Cerebellar cortex (tissue), 1 donor: ENCODE data around the gene CKS2.

Source experiments
- DNase-seq: peaks from one replicate; pipeline ENCODE4 v3.0.0-alpha.2; 2015; ENCODE audit warnings: low spot score

Gene CKS2

GRCh38 chr9:89350988-89351557, 40.1 kb downstream of the CKS2 start:
- no peak for DNase-seq

- DNase-seq, result peak; percentile 31
Observed at GRCh38 chr9:89351584-89352300, 40.7 kb downstream of the CKS2 start.

GRCh38 chr9:89352451-89352850, 41.5 kb downstream of the CKS2 start:
- DNase-seq, result no peak

- no peak for DNase-seq
Observed at GRCh38 chr9:89352874-89353649, 42.1 kb downstream of the CKS2 start.

- no peak for DNase-seq
Observed at GRCh38 chr9:89353989-89354388, 43.0 kb downstream of the CKS2 start.

- no peak for DNase-seq
Observed at GRCh38 chr9:89354471-89354870, 43.5 kb downstream of the CKS2 start.

GRCh38 chr9:89356782-89357181, 45.8 kb downstream of the CKS2 start:
- DNase-seq, result no peak

- no peak for DNase-seq
Observed at GRCh38 chr9:89357331-89358197, 46.6 kb downstream of the CKS2 start.

- DNase-seq, result no peak
Observed at GRCh38 chr9:89358376-89358916, 47.5 kb downstream of the CKS2 start.

- peak; percentile 70 for DNase-seq
Observed at GRCh38 chr9:89358985-89359384, 48.0 kb downstream of the CKS2 start.

- DNase-seq, result peak; percentile 38
Observed at GRCh38 chr9:89359751-89360261, 48.8 kb downstream of the CKS2 start.

GRCh38 chr9:89360465-89360864, 49.5 kb downstream of the CKS2 start:
- DNase-seq, result no peak

- DNase-seq, result no peak
Observed at GRCh38 chr9:89361031-89361430, 50.0 kb downstream of the CKS2 start.

GRCh38 chr9:89361816-89362646, 51.0 kb downstream of the CKS2 start:
- no peak for DNase-seq

GRCh38 chr9:89362647-89363310, 51.8 kb downstream of the CKS2 start:
- DNase-seq, result no peak

- DNase-seq, result no peak
Observed at GRCh38 chr9:89363311-89363670, 52.3 kb downstream of the CKS2 start.

- no peak for DNase-seq
Observed at GRCh38 chr9:89363921-89364665, 53.1 kb downstream of the CKS2 start.

- no peak for DNase-seq
Observed at GRCh38 chr9:89364666-89365531, 53.9 kb downstream of the CKS2 start.

GRCh38 chr9:89365532-89365912, 54.5 kb downstream of the CKS2 start:
- DNase-seq, result no peak
